GM19324 (cell line): Measurements from ENCODE around the gene USP6.
"Not testable (repeated sequence)": the region's sequence is repeated elsewhere in the genome, so short reads cannot be mapped to it uniquely, and the experiment has no call there.

Experiments used
- ATAC-seq: cut with Tn5 transposase; IDR thresholded peaks from one replicate; pipeline ENCODE4 v1.9.1; 2021; ENCODE audit warnings: mild to moderate bottlenecking, moderate library complexity; ENCODE audit not compliant: unreplicated experiment, low FRiP score

USP6 gene

DNA sequence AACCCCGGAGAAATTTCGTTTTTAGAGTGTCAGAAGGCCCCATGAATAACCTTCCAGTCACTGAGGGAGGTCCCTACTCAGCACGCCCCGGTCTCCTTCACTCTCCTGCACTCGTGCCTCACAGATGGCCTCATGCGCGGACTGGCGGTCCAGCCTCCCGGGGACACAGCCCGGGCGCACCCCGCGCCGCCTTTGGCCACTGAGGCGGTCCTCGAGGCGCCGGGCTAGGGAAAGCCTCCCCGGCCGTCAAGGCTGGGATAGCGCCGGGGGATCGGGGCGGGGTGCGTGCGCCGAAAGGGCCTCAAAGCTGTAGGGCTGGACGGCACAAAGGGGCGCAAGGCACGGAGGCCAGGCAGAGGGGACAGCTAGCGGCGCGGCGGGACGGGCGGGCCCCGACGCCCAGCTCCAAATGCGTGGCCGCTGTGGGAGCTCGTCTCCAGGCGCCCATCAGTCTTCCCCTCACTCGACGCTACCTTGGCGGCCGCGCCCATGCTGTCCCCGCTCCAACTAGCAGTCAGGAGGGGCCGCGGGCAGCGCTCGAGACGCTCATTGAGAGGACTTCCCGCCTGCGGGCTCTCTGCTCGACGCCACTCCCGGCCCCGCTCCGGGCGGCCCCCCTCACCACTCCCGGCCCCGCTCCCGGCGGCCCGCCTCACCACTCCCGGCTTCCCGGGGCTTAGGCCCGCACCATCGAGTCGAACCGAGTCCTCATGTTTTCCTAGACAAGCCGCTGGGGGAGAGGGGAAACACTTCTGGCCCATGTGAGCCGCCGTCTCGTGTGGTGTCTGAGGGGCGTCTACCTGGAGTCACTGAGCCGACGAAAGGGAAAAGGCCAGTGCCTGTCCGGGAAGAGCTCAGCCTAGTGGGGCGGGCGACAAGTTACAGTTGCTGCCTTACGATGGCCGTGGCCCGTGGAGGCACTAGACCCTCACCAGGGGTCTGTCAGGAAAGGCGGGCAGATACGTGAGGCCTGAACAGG, at the start of gene USP6:
Gene USP6 (plus strand): TSS at position 360 of the 979 bp plus-strand sequence. CDS start 14,336 bp downstream, outside the sequence.
- no peak for ATAC-seq

DNA sequence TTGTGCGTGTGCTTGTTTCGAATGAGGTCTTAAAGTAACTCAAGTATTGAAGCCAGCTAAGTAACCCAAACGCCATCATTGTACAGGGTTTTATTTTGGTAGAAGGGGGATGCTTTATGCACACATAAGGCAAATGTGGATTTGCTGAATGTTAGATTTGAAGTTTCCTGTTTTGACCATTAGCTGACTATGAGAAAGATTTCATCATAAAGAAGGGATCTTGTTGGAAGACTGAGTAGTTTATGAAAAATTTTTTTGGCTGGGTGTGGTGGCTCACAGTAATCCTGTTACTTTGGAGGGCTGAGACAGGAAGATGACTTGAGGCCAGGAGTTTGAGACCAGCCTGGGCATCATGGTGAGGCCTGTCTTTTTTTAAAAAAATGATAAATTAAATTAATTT, 47.6 kb upstream of the USP6 start:
- ATAC-seq: no peak

DNA sequence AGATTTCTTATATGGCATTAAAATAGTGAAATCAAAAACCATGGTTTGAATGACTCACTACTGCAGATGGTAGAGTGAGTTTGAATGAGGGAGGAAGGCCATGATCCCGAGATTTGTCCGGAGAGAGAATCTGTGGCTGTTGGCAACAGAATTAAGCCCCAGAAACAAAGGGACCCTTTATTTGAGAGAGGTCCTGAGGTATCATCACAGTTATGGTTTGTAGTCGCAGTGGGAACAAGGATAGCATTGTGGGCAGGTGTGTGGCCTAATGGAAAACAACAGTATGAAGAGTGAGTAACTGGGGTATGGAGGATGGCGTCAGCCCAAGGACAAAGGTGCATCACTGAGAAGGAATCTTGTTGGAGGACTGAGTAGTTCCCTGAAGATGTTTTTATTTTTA, 46.1 kb upstream of the USP6 start:
- no peak for ATAC-seq

DNA sequence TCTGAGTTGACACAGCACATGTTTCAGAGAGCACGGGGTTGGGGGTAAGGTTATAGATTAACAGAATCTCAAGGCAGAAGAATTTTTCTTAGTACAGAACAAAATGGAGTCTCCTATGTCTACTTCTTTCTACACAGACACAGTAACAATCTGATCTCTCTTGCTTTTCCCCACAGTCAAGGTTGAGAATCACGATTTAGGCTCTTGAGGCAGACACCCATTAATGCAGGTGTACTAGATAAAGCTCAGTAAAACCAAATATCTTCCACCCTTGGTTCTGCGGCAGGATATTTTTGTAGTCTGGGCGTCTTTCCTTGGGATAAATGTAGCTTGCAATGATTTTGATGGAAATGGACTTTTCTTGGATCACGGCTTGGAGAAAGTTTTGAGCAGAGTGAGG, 40.4 kb upstream of the USP6 start:
- not testable (repeated sequence) for ATAC-seq

DNA sequence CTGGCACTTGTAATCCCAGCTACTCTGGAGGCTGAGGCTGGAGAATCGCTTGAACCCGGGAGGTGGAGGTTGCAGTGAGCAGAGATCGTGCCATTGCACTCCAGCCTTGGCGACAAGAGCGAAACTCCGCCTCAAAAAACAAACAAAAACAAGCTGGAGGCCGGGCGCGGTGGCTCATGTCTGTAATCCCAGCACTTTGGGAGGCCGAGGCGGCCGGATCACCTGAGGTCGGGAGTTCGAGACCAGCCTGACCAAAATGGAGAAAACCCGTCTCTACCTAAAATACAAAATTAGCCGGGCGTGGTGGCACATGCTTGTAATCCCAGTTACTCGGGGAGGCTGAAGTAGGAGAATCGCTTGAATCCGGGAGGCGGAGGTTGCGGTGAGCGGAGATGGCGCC, 38.6 kb upstream of the USP6 start:
- not testable (repeated sequence) for ATAC-seq

DNA sequence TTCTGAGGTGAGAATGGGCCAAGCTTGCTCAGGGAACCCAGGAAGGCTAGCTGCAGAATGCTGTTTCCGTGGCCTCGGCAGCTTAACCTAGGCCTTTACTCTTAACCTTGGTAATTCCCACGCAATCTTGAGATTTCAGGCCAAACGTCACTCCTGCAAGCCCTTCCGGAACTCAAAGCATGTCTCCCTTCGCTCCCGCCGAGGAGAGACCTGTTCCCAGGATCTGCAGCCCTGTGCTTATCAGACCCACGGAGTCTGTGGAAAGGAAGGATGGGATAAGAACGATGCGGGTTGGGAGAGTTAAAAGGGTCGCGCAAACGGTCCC, 38.1 kb upstream of the USP6 start:
- ATAC-seq: no peak

DNA sequence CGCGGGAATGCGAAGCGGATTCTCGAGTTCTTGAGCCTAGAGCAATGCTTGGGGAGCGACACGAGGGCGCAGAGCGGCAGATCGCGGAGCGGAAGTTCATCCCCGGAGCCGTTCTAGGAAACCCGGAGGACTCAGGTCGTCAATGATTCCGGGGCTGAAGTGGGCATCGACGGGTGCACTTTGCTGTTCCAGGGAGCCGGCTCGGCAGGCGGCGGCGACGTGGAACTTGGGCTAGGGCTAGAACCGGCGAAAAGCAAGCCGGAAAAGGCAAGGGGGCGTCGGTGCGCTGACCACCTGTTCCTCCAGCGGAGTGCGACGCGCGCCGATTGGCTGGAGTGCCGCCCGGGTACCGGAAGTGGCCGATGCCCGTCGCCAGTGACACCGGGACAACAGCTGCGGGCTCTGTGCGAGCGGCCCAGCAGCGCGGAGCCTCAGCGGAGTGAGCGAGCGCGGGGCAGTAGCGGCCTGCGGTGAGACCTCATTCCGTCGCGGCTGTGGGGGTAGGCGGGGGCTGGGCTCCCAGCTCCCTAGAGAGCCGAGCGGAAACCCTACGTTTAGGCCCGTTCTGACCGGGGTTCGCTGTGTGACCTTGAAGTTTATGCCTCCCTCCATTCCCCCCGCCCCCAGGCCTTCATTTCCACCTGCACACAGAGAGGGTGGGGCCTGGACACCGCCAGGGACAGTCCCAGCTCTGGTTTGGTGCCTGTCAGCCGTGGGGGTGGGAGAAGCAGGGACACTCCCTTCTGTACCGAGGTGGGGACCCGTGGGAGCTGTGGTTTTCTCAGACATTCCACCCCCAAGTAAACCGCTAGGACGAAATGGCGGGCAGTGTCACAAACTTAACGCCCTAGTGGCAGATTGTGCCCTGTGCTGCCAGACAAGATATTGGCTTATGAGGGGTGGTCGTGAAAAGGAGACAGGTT, 37.5 kb upstream of the USP6 start, which contains the start of gene ZFP3:
Gene ZFP3 (plus strand): TSS at position 362 of the 923 bp plus-strand sequence. CDS start 13,038 bp downstream, outside the sequence.
- ATAC-seq: peak; percentile 83

DNA sequence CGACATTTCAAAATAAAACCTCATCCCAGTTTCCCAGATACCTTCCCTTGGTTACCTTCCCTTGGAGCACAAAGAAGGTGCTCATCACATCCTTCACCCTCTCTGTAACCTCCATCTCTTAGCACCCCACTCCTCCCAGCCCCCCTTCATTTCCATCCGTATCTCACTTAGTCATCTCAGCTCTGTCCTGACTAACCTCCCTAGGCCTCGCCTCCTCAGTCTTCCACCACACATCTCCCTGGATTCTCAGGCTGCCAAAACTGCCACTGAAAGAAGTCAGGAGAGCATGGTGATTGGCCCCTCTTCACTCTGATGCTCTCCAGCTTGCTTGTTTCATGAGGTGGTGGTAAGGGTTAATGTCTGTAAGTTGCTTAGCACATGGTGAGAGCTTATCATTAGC, 35.2 kb upstream of the USP6 start:
- no peak for ATAC-seq

DNA sequence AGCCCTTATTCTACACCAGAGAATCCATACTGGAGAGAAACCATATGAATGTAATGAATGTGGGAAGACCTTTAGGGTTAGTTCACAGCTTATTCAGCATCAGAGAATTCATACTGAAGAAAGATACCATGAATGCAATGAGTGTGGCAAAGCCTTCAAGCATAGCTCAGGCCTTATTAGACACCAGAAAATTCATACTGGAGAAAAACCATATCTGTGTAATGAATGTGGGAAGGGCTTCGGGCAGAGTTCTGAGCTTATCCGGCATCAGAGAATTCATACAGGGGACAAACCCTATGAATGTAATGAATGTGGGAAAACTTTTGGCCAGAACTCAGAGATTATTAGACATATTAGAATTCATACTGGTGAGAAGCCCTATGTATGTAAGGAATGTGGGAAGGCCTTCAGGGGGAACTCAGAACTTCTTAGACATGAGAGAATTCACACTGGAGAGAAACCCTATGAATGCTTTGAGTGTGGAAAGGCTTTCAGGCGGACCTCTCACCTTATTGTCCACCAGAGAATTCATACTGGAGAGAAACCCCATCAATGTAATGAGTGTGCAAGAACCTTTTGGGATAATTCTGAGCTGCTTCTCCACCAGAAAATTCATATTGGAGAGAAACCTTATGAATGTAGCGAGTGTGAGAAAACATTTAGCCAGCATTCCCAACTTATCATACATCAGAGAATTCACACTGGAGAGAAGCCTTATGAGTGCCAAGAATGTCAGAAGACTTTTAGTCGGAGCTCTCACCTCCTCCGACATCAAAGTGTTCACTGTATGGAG, 23.4 kb upstream of the USP6 start:
- no peak for ATAC-seq

DNA sequence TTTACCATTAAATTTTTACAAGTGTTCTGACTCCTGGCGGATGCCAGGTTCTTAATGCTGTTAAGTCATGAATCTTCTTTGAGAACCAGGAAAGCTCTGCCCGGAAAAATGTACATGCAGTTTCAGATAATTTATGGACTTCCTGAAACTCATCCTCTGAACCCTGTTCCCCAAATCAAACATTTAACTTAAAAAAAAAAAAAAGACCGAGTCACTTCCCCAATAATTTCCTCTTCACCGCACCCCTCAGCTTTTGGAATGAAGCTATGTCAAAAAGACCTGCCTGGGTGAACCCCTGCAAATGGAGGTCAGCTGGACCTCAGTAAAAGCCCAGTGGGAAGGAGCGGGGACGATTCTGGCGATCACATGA, 19.1 kb upstream of the USP6 start:
- no peak for ATAC-seq

DNA sequence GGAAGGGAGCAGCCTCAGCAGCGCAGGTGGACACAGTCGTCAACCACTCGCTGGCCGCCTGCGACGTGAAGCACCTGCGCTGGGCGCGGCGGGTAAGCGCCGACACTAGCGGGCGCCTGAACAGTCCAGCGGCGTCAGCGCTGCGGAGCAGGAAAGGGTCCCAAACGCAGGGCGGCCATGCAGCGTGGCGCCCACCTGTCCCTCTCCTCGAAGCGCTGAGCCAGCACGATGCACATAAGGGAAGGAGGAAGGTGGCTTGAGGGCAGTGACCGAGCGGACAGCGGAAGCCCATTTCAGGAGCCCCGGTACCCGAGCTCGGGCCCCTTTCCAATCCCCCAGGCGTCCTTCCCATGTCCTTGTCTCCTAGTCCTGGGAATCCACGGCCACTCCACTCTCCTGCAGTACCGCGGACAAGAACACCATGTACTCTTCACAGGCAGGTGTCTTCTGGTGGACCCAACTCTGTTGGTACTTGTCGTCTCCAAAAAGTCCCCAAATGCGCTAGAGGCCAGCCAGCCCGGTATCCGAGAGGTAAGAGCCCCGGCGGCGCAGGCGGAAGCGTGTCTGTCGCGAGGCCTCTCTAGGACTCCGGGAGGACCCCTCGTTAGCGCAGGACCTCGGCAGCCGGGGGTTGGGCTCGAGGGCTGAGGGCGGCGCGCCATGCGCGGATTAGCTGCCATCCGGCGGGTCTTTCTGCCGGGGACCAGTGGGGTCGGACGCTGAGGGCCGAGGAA, 18.6 kb upstream of the USP6 start:
- no peak for ATAC-seq

DNA sequence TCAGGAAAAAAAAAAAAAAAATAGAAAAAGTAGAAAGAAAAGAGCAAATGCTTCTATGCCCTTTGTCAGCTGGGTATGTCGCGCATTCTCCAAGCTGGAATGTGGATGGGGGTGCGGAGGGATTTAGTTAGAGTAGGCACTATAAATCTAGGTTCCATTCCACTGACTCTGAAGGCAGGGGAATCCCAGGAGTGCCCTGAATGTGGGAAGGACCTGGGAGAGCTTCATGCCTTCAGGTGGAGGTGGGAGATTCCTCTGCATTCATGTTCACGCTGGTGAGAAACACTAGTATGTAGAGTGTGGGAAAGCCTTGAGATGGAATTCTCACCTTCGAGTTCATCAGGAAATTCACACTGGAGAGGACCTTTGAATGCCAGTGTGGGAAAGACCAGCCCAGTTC, 16.6 kb upstream of the USP6 start:
- no peak for ATAC-seq

DNA sequence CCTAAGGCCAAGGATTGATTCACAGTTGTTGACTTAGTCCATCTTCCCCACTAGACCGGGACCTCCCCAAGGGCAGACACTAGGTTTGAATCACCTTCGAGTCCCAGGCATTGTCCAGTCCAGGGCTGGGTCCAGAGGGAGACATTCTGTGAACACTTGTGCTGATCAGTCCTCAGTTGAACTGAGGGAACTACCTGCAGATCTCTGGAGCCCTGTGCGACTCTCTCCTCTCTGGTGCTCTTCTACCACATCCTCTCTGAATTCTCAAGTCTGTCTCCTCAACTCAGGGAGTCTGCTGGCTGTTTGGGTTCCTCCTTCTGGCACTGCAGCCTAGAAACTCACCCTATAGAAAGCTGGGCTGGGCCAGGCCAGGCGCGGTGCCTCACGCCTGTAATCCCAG, 15.0 kb upstream of the USP6 start:
- no peak for ATAC-seq

DNA sequence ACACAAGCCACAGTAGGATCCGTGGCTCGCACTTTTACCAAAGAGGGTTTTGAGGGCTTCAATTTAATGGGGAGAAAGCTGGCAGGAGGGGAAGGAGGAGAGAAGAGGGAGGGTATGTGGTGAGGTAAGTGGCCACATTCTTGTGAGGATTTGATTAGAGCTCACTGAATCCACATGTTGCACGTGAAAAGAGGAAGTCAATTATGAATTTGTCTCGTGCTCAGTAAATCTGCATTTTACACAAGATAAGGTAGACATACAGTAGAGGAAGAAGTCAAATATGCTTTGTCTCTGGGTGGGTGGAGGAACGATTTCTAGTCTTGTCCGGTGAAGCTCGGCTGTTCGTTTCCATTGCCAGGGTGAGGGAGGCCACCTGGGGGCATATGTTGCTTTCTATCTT, 5.0 kb upstream of the USP6 start:
- ATAC-seq: no peak

DNA sequence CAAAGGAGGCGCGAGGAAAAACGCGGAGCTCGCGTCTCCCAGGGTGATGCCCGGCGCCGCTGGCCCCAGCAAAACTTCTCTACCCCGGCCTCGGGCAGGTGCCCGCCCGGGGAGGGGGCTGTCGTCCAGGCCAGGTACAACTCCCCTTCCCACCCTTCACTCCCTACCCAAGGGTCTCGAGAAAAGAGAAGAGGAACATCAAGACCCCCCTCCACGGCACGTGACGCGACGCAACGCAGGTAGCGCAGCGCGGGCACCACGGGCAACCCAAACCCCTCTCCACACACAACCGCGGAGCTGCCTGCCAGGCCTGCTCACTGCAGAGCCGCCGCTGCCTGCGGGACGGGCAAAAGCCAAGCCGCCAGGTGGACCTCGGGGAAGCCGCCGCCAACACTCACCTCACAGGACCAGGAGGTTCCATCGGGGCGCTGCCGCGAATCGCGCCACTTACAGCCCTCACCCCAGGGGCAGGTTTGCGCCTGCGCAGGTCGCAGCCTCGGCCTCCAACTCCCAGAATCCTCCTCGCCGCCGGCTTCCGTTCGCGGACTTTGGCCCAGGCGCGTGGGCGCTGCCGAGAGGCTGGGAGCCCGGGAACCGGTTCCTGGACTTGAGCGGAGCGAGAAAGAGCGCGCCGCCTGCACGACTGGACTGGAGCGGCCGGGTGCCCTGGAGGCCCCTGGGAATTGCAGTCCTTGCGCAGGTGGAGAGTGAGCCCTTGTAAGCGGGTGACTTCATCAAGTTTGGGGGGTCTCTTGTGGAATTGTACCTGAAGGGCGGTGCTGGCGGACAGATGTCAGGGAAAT, 4.2 kb upstream of the USP6 start, which contains the start of gene ZNF232:
Gene ZNF232 (minus strand): TSS at position 477 of the 803 bp plus-strand sequence. CDS start 56 bp downstream, at position 421.
- ATAC-seq: peak; percentile 88

DNA sequence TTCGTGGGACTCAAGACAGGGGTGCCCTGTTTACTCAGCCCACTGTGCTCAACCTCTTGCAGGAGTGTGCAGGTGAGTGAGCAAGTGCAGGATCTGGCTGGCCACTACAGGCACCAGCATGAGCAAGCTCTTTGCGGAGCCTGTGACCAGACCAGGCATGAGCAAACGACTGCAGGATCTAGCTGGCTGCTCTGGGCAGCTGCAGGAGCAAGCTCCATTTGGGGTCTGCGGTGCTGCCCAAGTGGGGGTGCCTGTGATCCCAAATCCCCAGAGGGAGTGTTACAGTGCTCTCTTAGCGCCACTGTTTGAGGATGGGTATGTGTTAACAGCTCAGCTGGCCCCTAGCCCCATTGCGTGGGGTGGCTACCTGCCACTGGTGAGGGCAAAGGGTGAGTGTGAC, 2.4 kb downstream of the USP6 start:
- no peak for ATAC-seq

DNA sequence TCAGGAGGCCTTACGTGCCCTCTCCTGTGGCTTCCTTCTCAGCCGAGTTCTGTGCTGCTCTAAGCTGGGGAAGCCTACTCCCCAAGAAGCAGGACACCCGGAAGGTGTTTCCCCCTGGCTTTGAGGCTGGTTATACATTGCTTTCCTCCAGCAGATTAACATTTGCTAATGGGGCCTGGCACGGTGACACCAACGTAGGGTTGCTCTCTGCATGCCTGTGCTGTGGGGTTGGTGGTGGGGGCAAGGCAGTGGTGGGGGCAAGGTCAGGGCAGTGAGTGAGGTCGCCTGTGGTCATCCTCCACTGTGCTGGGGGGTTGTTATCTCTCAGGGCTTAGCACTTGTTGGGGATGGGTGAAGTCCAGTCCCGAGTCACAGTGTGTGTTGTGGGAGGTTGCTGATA, 4.2 kb downstream of the USP6 start:
- no peak for ATAC-seq

DNA sequence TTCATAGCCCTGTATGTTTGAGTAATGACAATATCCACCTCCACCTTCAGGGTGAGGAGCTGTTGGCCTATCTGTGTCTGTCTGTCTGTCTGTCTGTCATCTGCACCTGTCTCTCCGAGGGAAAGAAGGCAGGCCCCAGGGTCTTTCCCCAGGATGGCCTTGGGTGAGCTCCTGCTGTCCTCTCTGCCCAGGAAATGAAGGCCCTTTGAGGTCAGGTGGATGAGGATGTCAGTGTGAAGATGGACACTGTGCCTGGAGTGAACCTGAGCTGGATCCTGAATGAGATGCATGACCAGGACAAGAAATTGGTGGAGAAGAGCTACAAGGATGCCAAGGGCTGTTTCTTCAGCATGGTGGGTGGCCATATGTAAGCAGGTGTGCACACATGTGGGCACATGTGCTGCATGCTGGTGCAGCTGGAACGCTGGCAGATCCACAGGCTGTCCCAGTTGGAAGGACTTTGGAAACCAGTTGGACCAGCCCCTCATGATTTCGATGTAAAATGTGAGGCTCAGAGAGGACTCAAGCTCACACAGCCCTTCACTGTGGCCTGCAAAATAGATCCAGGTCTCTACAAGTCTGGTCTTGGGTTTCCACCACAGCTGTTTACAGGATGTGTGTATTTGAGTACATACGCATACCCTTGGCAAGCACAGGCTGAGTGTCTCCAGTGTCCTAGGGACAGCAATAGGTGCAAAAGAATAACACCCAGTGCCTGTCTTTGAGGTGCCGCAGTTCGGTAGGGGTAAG, 4.8 kb downstream of the USP6 start:
- ATAC-seq: not testable (repeated sequence)
